OCI-LY1 (cell line): ENCODE measurements around the gene GPR179.

Experiments
- H2AFZ ChIP-seq: fragments of 200-600 bp; sonication (generic), shearing (Covaris generic); 2 replicates; pipeline ENCODE4 v1.6.0; 2014; ENCODE audit warnings: antibody characterized with exemption, mild to moderate bottlenecking, low read length
- H3F3A ChIP-seq: fragments of 200-600 bp; sonication (generic), shearing (Covaris generic); 2 replicates; pipeline ENCODE4 v1.6.0; 2014; ENCODE audit warnings: mild to moderate bottlenecking, antibody characterized with exemption, low read length, moderate library complexity; ENCODE audit not compliant: insufficient read depth
- H3K27ac ChIP-seq: fragments of 200-600 bp; sonication (generic); 2 replicates; pipeline ENCODE4 v1.5.1; 2014; ENCODE audit warnings: low read length, mixed run types, mild to moderate bottlenecking, low read depth; ENCODE audit not compliant: poor library complexity, severe bottlenecking
- H3K27me3 ChIP-seq: fragments of 200-600 bp; sonication (generic); 2 replicates; pipeline ENCODE4 v1.6.0; 2014; ENCODE audit warnings: antibody characterized with exemption, mild to moderate bottlenecking, low read length, moderate library complexity; ENCODE audit not compliant: insufficient read depth
- H3K36me3 ChIP-seq: fragments of 200-600 bp; sonication (generic); 2 replicates; pipeline ENCODE4 v1.6.1; 2014; ENCODE audit warnings: mild to moderate bottlenecking, antibody characterized with exemption, low read length, moderate library complexity, mixed read lengths; ENCODE audit not compliant: insufficient read depth
- H3K4me1 ChIP-seq: fragments of 200-600 bp; sonication (generic); 2 replicates; pipeline ENCODE4 v1.5.1; 2014; ENCODE audit warnings: mild to moderate bottlenecking, low read length, moderate library complexity; ENCODE audit not compliant: insufficient read depth, severe bottlenecking
- H3K4me2 ChIP-seq: fragments of 200-600 bp; sonication (generic), shearing (Covaris generic); 2 replicates; pipeline ENCODE4 v1.6.1; 2014; ENCODE audit warnings: low read length
- H3K4me3 ChIP-seq: fragments of 200-600 bp; sonication (generic); 2 replicates; pipeline ENCODE4 v1.5.1; 2014; ENCODE audit warnings: low read length, low read depth, mild to moderate bottlenecking, mixed read lengths; ENCODE audit not compliant: poor library complexity, severe bottlenecking
- H3K79me2 ChIP-seq: fragments of 200-600 bp; shearing (Covaris generic); 2 replicates; pipeline ENCODE4 v1.6.1; 2016; ENCODE audit warnings: mixed run types, low read length, mixed read lengths; ENCODE audit not compliant: insufficient read depth
- H3K9ac ChIP-seq: fragments of 200-600 bp; sonication (generic), shearing (Covaris generic); 2 replicates; pipeline ENCODE4 v1.6.1; 2014; ENCODE audit warnings: mild to moderate bottlenecking, low read length, mixed read lengths
- H3K9me2 ChIP-seq: fragments of 200-600 bp; sonication (generic), shearing (Covaris generic); 2 replicates; pipeline ENCODE4 v1.6.1; 2014; ENCODE audit warnings: low read depth, mild to moderate bottlenecking, low read length, mixed read lengths
- H3K9me3 ChIP-seq: fragments of 200-600 bp; shearing (Covaris generic); 2 replicates; pipeline ENCODE4 v1.6.1; 2014; ENCODE audit warnings: low read length, mixed read lengths
- H4K20me1 ChIP-seq: fragments of 200-600 bp; sonication (generic), shearing (Covaris generic); 2 replicates; pipeline ENCODE4 v1.6.0; 2016; ENCODE audit warnings: mild to moderate bottlenecking, low read length; ENCODE audit not compliant: insufficient read depth
- CTCF ChIP-seq: fragments of 200-600 bp; sonication (generic), shearing (Covaris generic); IDR thresholded peaks from 2 replicates; pipeline ENCODE4 v1.5.1; 2017; ENCODE audit warnings: mild to moderate bottlenecking, antibody characterized with exemption, low read length, moderate library complexity, mixed read lengths
- EZH2 ChIP-seq: fragments of 200-600 bp; sonication (generic), shearing (Covaris generic); IDR thresholded peaks from 2 replicates; pipeline ENCODE4 v1.8.0; 2017; ENCODE audit warnings: borderline replicate concordance, mixed run types, mild to moderate bottlenecking, antibody characterized with exemption, low read length, moderate library complexity, mixed read lengths

GPR179 gene

GRCh38 chr17:38357486-38358123 is 13.8 kb upstream of the GPR179 start:
- H2AFZ ChIP-seq = no peak overlapping the region
- no peaks in the 10 kb centered on the region for H3K27me3 ChIP-seq
- H3K79me2 ChIP-seq = no peaks in the 10 kb centered on the region
- no peaks in the 10 kb centered on the region for H3K36me3 ChIP-seq
- no peaks in the 10 kb centered on the region for H4K20me1 ChIP-seq
- peaks cover 3% of the 10 kb centered on the region; the same call in 1 of the 2 replicates for H3F3A ChIP-seq
- H3K9ac ChIP-seq = no peak overlapping the region
- peaks cover 20% of the 10 kb centered on the region for H3K4me1 ChIP-seq
- H3K4me2 ChIP-seq = no peak overlapping the region
- TF ChIP-seq CTCF (no peak), EZH2 (no peak)
- no peaks in the 10 kb centered on the region for H3K9me3 ChIP-seq
- no peaks in the 10 kb centered on the region for H3K9me2 ChIP-seq
- no peak overlapping the region for H3K4me3 ChIP-seq
- no peak overlapping the region for H3K27ac ChIP-seq

GRCh38 chr17:38355251-38355650 is 11.5 kb upstream of the GPR179 start:
- no peak overlapping the region for H2AFZ ChIP-seq
- no peaks in the 10 kb centered on the region for H3K79me2 ChIP-seq
- peaks cover 3% of the 10 kb centered on the region; the same call in 1 of the 2 replicates for H3F3A ChIP-seq
- H3K9me3 ChIP-seq = no peaks in the 10 kb centered on the region
- H3K27ac ChIP-seq = no peak overlapping the region
- no peak overlapping the region for H3K9ac ChIP-seq
- no peaks in the 10 kb centered on the region for H3K27me3 ChIP-seq
- TF ChIP-seq CTCF = no peak
- no peak for TF ChIP-seq EZH2
- H4K20me1 ChIP-seq = no peaks in the 10 kb centered on the region
- H3K9me2 ChIP-seq = no peaks in the 10 kb centered on the region
- H3K4me3 ChIP-seq = no peak overlapping the region
- H3K36me3 ChIP-seq = no peaks in the 10 kb centered on the region
- H3K4me2 ChIP-seq = no peak overlapping the region
- peaks cover 33% of the 10 kb centered on the region for H3K4me1 ChIP-seq

- Histone ChIP-seq H3K4me1 (peaks cover 33% of the 10 kb centered on the region), H3K36me3 (no peaks in the 10 kb centered on the region), H3K4me3 (no peak overlapping the region), H2AFZ (no peak overlapping the region), H3K79me2 (no peaks in the 10 kb centered on the region), H3K9ac (no peak overlapping the region), H3K27me3 (no peaks in the 10 kb centered on the region), H3K27ac (no peak overlapping the region), H3F3A (peaks cover 3% of the 10 kb centered on the region; the same call in 1 of the 2 replicates), H3K4me2 (peak overlapping the region; percentile 25; the same call in 1 of the 2 replicates), H3K9me2 (no peaks in the 10 kb centered on the region), H4K20me1 (no peaks in the 10 kb centered on the region), H3K9me3 (no peaks in the 10 kb centered on the region)
- TF ChIP-seq EZH2 = no peak
- no peak for TF ChIP-seq CTCF
These were observed 10.7 kb upstream of the GPR179 start for GRCh38 chr17:38354466-38354865.
